HG03342 (cell line): ENCODE measurements around the gene SSR2.
"Not testable (repeated sequence)": the region's sequence is repeated elsewhere in the genome, so short reads cannot be mapped to it uniquely, and the experiment has no call there.

ENCODE experiments used
- ATAC-seq: cut with Tn5 transposase; IDR thresholded peaks from one replicate; pipeline ENCODE4 v1.9.1; 2021; ENCODE audit warnings: mild to moderate bottlenecking, moderate library complexity; ENCODE audit not compliant: unreplicated experiment

Gene SSR2

DNA sequence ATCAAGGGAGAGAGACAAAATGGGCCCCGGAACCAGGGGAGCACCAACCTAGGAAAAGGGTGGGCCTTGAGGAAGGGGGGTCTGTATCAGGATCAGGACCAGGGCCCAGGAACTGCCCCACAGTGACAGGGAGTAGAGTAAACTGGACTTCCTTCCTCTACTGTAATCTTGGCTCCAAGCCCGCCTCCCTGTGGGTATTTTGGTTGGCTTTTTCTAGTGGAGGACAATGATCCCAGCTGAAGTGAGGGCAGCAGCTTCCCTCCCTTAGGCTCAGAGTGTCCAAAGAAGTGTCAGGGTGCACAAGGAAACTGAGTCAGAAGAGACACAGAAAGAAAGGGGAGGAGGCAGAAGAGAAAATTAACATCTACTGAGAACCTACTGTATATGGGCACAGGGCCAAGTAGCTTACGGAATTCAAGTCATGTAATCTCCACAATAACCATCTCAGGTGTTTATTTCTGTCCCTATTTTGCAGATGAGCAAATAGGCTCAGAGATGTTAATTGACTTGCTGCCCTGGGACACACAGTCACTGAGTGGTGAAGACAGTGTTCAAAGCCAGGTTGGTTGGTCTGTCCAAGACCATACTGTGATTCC, 28.0 kb upstream of the SSR2 start:
- ATAC-seq = no peak

DNA sequence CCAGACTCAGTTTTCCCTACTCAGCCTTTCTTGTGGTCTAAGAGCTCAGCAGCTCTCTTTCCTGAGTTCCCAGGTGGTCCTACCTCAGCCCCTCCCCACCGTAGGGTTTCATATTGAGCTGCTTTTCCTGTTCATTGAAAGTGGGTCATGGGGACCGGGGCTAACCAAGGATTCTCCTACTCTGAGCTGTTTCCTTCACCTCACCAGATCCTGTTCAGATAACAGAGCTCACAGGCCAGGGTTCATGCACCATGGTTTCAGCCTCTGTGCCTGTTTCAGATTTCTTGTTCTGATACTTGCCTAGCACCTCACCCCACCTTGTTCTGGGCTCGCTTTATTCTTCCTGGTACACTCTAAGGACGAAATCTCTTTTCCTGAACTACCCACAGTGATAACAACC, 24.3 kb upstream of the SSR2 start:
- ATAC-seq = no peak

DNA sequence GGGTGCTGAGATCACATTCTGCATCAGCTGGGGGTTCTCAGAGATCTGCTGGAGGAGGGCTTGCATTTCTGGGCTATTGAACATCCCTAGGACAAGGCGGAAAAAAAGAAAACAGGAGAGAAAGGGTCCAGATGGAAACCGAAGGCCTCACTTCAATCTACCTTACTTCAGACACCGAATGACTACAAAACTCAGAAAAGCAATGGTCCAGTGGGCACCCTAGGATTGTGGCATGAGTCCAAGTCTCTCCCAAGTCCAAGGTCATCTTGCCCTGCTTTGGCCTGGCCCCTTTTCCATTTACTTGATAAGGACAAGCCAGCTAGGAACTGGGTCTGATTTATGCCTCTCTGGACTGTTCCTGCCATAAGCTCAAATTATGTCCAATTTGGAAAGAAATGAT, 22.1 kb upstream of the SSR2 start:
- ATAC-seq = no peak

DNA sequence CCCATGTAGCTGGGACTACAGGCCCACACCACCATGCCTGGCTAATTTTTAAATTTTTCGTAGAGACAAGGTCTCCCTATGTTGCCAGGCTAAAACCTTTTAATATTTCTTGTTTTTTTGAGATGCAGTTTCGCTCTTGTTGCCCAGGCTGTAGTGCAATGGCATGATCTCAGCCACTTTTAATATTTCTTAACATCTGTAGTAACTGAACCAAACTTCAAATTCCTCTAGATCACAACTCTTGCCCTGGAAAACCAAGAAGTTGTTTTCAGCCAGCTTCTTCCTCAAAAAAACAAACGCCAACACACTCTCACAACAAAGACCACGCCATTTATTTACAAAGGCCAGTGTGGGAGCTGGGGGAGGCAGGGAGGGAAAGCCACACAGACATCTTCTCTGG, 14.2 kb upstream of the SSR2 start:
- ATAC-seq = not testable (repeated sequence)

DNA sequence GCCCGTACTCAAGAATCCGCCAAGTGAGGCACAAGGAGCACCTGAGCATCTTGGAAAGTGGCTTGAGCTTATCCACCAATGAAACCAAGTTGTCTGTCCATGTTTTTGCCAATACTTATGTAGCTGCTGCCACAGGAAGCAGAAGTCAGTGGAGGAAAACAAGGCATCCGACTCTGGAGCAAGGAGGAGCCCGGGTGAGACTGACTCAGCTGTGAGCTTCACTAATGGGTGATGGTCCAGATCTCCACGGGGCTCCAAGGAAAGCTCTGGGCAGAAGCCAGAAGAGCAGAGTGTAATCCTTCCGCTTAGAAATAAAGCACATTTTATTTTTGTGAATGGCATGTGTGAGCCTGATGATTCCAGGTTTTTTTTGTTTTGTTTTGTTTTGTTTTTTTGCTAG, 12.3 kb upstream of the SSR2 start:
- ATAC-seq = no peak

DNA sequence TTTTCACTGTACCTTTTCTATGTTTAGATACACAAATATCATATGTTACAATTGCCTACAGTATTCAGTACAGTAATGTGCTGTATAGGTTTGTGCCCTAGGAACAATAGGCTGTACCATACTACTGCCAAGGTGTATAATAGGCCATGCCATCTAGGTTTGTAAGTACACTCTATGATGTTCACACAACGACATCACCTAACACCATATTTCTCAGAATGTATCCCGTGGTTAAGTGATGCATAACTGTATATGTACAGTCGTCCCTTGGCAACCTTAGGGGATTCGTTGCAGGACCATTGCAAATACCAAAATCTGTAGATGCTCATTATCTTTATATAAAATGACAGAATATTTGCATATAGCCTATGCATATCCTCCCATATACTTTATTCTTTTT, 5.8 kb upstream of the SSR2 start:
- ATAC-seq = no peak

DNA sequence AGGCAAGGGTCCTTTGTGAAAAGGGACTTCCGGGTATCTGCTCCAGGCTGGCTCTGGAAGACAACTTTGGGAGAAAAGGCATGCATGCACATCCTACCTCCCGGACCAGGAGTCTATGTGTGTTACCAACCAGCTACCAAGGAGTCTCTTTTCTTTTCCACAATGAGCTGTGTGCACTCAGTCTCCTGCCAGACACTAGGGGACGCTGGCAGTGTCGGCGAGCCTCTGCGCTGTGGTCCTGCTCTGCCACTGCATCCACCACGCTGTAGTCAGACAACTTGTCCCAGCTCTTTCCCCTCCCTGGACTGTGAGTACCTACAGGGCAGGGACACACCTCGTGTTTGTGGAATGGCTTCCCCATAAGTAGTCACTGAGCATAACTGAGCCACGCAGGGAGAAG, 5.1 kb upstream of the SSR2 start:
- no peak for ATAC-seq

DNA sequence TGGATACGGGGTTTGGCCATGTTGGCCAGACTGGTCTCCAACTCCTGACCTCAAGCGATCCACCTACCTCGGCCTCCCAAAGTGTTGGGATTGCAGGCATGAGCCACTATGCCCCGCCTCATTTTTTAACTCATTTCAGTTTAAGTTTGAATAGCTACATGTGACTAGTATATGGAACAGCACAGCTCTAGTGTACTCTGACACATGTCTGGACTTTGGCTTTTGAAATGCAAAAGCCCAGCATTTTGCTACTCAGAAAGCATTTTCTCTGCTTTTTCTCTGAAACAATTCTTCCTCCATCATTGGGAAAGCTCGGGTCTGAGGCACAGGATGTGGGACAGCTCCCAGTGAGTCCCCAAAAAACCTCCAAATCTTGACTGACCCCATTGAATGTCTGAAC, 4.0 kb upstream of the SSR2 start:
- ATAC-seq = no peak

DNA sequence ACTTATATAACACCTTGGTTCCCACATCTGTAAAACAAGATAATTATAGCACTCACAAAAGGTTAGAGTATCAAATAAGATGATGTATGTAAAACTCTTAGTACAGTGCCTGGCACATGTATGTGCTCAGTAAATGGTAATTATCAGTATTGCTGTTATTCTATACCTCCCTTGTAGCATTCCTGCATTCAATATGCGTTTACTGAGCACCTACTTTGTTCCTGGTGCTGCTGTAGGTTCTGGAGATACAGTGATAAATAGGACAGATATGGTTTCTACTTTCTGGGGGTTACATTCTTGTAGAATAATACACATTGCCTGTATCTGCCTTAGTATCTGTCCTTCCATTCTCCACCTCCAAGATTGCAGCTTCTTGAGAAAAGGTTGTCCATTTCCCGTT, 1.2 kb upstream of the SSR2 start:
- no peak for ATAC-seq

DNA sequence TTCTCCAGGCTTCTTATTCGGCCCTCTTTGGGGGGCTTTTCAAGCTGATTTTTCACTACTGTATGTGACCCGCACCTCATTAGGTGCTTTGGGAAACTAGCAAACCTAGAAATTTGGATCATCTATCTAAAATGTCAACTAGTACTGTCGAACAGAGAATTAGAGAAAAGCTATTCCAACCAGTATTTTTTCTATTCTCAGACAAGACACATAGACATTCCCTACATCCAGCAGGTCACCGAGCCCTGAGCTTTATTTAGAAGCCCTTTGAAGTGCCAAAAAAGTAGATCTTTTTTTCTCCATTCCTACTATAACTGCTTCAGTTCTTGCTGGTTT, 310 bp upstream of the SSR2 start:
- no peak for ATAC-seq

DNA sequence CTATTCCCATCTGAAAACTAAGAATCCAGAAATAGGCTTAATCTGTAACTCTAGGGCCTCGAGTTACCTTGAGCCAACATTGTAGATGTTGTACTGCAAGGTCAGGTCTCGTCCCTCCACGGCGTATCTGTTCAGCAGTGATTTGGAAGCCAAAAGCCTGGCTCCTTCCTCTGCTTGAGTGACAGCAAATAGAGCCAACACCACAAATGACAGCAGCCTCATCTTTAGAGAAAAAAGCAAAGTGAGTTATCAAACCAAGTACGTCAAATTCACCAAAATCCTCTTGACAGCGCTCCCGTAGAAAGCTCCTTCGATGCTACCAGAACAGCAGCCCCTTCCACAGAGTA, 832 bp downstream of the SSR2 start:
- ATAC-seq = no peak

DNA sequence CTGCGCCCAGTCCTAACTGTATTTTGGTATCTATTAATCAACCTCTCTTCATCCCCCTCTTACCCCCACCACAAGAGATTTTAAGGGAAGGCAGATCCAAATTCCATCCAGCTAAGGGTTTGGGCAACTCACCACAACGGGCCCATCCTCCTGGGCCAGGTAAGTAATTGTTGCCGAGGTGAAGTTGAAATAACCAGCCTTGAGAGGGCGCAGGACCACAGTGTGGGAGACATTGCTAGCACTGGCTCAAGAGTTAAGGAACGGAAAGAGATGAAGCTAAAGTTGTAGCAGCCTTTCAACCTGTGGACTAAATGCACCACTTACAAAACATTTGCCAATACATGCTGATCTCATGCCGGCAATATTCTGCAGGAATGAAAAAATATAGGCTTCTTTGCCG, 5.9 kb downstream of the SSR2 start:
- ATAC-seq = no peak

DNA sequence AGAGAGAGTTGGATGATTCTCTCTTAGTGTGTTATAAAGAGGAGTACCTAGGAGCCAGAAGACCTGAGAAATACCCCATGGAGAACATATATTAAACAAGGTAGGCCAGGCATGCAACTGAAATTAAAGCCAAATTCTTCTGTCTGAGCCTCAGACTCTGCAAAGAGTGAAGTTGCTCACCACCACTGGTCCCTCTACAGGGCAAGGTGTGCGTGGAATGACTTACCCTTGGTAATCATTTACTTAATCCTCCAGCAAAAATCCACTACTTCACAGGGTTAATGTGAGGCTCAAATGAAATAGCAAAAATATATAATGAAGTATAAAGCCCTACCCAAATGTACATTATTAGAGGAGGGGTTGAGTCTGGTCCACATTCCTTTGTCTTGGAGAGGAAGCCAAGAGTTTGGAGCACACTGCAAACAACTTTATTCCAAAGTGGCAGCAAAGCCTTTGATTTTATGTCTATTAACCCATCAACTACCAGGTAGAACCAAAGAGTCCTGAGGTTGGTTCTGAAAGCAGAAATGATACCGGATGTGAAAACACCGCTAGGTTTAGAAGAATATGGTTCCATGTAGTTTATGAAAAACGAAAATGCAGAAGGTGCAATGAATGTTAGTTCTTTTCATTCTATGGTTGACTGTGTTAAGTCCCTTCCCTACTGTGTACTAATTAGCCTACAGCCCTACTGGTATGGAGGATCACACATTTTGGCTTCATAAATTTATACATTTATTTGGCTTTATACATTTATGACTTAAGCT, 8.5 kb downstream of the SSR2 start:
- peak; percentile 79 for ATAC-seq

DNA sequence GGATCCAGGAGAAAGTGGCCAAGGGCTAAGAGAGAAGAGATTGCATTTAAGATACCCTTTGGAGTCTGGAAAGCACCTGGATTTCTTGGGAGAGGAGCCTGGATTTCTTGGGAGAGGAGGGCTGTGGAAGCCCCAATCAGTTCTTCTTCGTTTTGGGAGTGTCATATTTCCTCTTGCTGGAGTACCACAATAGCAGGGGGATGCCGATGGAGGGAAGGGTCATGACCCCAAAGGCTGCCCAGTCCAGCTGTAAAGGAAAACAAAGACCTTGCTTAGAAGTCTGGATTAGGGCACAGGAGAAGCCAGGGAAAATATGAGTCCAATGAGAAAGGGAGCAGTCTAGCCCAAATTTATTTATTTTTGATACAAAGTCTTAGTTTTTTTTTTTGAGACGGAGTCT, 11.3 kb downstream of the SSR2 start:
- ATAC-seq = no peak

DNA sequence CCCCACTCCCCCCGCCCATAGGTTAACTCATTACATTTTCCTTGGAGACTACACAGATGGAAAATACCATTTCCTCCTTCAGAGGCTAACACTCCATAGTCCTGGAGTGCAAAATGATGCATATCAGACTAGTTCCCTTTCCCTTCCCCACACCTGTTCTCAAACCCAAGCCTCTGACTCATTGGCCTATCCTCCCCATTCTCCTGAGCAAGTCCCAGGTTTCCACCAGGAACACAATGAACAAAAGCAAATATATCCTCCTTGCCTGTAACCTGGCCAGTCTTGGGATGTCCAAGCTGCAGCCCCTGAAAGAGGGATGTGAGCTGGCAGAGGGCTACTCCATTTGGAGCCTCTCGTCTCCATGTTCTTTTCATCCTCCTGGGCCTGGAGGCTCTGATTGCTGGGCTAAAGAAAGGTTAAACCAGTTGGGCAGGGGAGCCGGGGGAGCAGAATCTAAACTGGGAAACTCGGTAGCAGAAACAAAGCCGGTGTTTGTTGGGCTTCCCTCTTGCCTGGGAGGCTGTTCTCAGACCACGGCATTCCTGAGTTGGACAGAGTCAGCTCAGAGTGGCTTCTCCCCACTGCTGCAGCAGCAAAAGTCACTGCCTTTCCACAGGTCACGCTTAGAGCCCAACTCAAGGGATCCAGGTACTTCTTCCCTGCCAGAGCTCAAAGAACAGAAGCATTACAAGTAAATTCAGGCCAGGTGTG, 13.9 kb downstream of the SSR2 start:
- ATAC-seq = no peak

DNA sequence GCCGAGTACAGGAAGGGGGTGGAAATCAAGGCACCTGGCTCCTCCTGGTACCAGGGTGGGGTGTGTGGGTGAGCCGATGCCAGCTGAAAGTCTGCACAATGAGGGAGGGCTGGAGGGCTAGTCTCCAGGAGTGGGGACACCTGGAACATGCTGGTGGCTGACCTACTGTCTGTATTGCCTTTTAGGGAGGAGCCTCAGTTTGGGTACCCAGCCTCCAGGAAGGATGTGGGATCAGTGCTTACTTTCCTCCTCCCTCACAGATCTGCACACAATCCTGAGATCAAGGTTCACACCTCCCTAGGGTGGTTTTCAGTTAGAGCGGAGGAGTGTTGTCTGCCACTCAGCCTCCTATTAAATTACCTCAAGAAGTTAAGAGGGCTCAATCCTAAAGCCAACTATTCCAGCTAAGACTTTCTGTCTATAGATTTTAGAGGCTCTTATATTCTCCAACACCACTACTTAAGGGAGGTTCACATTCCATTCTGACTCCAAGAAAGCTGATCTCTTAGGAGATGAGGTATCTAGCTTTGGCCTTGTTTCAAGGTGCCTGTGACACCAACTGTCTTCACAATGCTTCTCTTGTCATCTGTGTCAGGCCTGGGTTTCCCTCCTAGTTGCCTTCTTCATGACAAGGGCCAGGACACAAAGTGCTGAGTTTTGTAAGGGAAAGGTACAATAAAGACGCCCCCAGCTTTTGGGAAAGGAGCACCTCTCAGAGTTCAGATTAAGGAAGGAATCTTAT, 15.7 kb downstream of the SSR2 start:
- no peak for ATAC-seq

DNA sequence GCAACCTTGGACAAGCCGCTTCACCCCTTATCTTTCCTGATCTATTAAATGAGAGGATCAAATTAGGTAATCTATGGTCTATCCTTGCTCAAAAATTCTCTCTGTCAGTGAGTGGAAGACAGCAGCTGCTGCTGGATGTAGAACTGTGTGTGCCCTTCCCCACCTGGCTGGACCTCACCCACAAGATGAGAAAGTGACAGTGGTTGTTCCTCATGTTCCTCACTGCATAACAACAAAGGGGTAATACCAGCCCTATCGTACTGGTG, 16.9 kb downstream of the SSR2 start:
- ATAC-seq = no peak

DNA sequence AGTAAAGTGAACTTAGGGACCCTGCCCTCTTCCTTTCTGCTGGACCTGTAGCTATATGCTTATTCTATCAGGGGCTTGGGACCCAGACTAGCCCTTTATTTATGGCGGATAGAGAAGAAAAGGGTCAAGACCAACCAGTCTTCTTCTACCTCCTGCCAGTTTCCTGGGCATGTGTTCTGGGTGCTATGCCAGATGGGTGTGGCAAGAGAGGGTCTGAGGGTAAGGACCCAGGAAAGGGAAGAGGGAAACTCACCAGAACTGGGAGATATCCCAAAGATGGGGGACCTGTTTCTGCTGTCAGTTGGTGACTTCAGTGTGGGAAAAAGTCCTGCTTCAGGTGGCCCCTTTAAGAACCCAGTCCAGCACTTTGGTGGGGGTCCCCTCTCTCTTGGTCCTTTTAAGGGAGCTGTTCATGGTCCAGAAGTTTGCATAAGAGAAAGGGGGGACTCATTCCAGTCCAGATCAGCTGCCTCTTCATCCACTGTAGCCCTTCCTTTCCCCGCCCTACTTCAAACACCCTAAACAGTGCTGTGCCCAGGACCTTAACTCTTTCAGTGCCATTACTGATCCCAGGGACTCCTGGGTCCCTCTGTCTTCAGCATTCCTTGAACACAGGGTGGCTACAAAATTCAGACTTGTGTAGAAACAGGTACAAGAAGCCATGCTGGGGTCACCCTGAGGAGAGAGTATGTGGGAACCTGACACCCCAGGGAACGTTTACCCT, 18.4 kb downstream of the SSR2 start:
- ATAC-seq = no peak

DNA sequence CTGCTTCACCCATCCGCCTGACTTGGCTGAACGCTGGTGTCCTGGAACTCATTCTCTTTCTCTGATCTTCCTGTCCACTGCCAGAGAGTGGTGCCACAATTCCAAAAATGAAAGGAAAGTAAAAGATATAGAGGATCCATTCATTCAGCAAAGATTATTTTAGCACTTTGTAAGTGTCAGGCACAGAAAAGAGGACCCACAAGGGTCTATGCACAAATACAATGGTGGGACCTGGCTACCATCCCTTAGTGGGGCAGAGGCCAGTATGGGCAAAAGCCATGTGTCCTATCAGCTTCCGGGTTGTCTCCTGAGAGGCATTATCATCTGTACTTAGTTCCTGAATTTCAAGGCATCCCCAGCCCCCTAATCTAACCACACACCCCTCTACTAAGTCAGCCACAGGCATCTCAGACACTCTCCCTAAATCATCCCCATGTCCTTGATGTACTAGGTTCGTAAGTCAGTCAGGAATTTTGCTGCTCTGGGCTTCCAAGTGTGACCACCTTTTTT, 19.0 kb downstream of the SSR2 start:
- ATAC-seq = no peak

DNA sequence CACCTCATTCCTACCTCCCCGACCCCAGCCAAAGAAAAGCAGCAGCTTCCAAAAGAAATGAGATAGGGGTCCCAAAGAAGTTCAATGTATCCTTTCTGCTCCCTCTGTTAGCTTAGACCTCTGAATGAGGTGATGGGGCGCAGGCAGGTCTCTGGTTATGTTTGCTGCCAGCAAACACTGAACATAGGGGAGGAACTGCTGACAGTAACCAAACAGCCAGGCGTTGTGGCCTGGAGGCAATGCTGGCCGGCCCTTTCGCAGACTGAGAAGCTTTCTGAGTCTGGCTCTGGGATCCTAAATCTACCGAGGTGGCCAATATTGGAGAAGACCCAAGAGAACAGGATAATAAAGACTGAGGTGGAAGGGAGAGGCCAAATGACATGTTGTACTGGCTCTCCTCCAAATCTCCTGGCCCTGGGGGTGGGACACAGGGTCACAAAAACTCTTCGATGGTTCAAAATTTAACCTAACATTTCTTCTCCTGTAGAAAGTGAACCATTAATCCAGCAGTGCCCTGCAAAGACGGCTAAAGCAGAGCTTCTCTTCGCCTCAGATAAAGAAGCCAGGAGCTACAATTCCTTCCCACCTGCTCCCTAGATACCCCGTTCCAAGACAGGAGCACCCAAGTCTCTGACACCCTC, 19.6 kb downstream of the SSR2 start:
- ATAC-seq = no peak

DNA sequence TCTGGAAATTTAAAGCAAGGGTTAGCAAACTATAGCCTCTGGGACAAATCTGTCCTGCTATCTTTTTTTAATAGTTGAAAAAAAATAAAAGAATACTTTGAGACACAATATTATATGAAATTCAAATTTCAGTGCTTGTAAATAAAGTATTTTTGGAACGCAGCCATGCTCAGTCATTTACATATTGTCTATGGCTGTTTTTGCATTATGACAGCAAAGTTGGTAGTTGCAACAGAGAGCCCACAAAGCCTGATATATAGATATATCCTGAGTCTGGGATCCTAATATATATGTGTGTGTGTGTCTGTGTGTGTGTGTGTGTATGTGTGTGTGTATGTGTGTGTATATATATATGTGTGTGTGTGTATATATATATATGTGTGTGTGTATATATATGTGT, 20.8 kb downstream of the SSR2 start:
- ATAC-seq = no peak
